ENCODE measurements around the gene ZNF823.
"Not testable (repeated sequence)": the region's sequence is repeated elsewhere in the genome, so short reads cannot be mapped to it uniquely, and the experiment has no call there.

Gene ZNF823

DNA sequence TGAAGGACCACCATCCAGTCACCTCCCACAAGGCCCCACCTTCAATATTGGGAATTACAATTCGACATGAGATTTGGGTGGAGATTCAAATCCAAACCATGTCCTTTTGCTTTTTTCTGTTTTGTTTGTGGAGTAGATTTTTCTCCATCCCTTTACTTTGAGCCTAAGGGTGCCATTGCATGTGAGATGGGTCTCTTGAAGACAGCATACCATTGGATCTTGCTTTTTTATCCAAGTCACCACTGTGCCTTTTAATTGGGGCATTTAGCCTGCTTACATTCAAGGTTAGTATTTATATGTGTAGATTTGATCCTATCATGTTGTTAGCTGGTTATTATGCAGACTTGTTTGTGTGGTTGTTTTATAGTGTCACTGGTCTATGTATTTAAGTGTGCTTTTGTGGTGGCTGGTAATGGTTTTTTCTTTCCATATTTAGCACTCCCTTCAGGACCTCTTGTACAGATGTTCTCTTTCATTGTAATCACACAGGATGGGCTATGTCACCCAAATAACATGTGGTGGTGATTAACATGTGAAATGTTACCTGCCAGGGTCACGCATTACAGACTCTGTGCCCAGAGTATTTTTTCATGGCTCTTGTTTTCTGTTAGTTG, 58.0 kb downstream of the ZNF823 start:
- peaks cover 6 to 63% (median 32%) of the 10 kb centered on the region in 5 experiments for H3K9me3 ChIP-seq (ENCODE audit: control extremely low read depth in 1 of 5, control insufficient read depth in 4 of 5, insufficient read depth in 2 of 5, low read depth in 1 of 5, low read length in 4 of 5)
- H3K27ac ChIP-seq (ENCODE audit: insufficient read depth in 1 of 2, low read depth in 1 of 2, low read length in 2 of 2, poor library complexity in 1 of 2, severe bottlenecking in 2 of 2) = no peak overlapping the region
- DNase-seq = no peak
- H3K4me1 ChIP-seq (ENCODE audit: control extremely low read depth in 1 of 4, control insufficient read depth in 4 of 4, insufficient read depth in 4 of 4, low read length in 3 of 4) = no peaks in the 10 kb centered on the region
- H3K27me3 ChIP-seq (replicated peaks in 2 of 5; ENCODE audit: control insufficient read depth in 4 of 5, insufficient read depth in 5 of 5, low read length in 4 of 5) = no peaks in the 10 kb centered on the region
- no peak overlapping the region for H3K4me3 ChIP-seq (ENCODE audit: control insufficient read depth in 1 of 7, extremely low read depth in 1 of 7, insufficient read depth in 4 of 7, low read depth in 2 of 7, low read length in 6 of 7)
- WGBS (ENCODE audit: insufficient coverage) = 100% methylated on average over 1 of the region's 2 CpGs
- peaks cover 0 to 6% (median 0%) of the 10 kb centered on the region in 4 experiments for H3K36me3 ChIP-seq (ENCODE audit: control insufficient read depth in 4 of 4, insufficient read depth in 4 of 4, low read length in 3 of 4)
- ChIA-PET POLR2A (no interaction called here), CTCF (no interaction called here)

GRCh38 chr19:11678504-11678903, 60.2 kb downstream of the ZNF823 start:
- Histone ChIP-seq H3K4me1 (ENCODE audit: control extremely low read depth in 1 of 4, control insufficient read depth in 4 of 4, insufficient read depth in 4 of 4, low read length in 3 of 4) (peaks cover 0 to 10% (median 5%) of the 10 kb centered on the region in 4 experiments), H3K9me3 (ENCODE audit: control extremely low read depth in 1 of 5, control insufficient read depth in 4 of 5, insufficient read depth in 2 of 5, low read depth in 1 of 5, low read length in 4 of 5) (peaks cover 2 to 45% (median 23%) of the 10 kb centered on the region in 5 experiments), H3K27me3 (replicated peaks in 2 of 5; ENCODE audit: control insufficient read depth in 4 of 5, insufficient read depth in 5 of 5, low read length in 4 of 5) (peaks cover 0 to 15% (median 7%) of the 10 kb centered on the region in 5 experiments), H3K4me3 (ENCODE audit: control insufficient read depth in 1 of 7, extremely low read depth in 1 of 7, insufficient read depth in 4 of 7, low read depth in 2 of 7, low read length in 6 of 7) (no peak overlapping the region), H3K27ac (ENCODE audit: insufficient read depth in 1 of 2, low read depth in 1 of 2, low read length in 2 of 2, poor library complexity in 1 of 2, severe bottlenecking in 2 of 2) (no peak overlapping the region), H3K36me3 (ENCODE audit: control insufficient read depth in 4 of 4, insufficient read depth in 4 of 4, low read length in 3 of 4) (no peaks in the 10 kb centered on the region)
- ChIA-PET CTCF (no interaction called here), POLR2A (no interaction called here)
- 100% methylated on average over 1 of the region's 1 CpG for WGBS (ENCODE audit: insufficient coverage)
- DNase-seq = no peak

DNA sequence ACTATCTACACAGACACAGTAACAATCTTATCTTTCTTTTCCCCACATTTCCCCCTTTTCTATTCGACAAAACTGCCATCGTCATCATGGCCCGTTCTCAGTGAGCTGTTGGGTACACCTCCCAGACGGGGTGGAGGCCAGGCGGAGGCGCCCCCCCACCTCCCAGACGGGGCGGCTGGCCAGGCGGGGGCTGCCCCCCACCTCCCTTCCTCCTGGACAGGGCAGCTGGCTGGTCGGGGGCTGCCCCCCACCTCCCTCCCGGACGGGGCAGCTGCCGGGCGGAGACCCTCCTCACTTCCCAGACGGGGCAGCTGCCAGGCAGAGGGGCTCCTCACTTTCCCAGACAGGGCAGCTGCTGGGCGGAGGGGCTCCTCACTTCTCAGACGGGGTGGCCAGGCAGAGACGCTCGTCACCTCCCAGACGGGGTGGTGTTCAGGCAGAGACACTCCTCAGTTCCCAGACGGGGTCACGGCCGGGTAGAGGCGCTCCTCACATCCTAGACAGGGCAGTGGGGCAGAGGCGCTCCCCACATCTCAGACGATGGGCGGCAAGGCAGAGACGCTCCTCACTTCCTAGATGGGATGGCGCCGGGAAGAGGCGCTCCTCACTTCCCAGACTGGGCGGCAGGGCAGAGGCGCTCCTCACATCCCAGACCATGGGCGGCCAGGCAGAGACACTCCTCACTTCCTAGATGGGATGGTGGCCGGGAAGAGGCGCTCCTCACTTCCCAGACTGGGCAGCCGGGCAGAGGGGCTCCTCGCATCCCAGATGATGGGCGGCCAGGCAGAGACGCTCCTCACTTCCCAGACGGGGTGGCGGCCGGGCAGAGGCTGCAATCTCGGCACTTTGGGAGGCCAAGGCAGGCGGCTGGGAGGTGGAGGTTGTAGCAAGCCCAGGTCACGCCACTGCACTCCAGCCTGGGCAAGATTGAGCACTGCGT, 61.8 kb downstream of the ZNF823 start:
- H3K27ac ChIP-seq (ENCODE audit: insufficient read depth in 1 of 2, low read depth in 1 of 2, low read length in 2 of 2, poor library complexity in 1 of 2, severe bottlenecking in 2 of 2); CTCF ChIA-PET; DNase-seq; H3K4me3 ChIP-seq (ENCODE audit: control insufficient read depth in 1 of 7, extremely low read depth in 1 of 7, insufficient read depth in 4 of 7, low read depth in 2 of 7, low read length in 6 of 7); POLR2A ChIA-PET; H3K36me3 ChIP-seq (ENCODE audit: control insufficient read depth in 4 of 4, insufficient read depth in 4 of 4, low read length in 3 of 4): not testable (repeated sequence)
- 94% methylated on average over 31 of the region's 47 CpGs for WGBS (ENCODE audit: insufficient coverage)
- H3K27me3 ChIP-seq (replicated peaks in 2 of 5; ENCODE audit: control insufficient read depth in 4 of 5, insufficient read depth in 5 of 5, low read length in 4 of 5) = peaks cover 0 to 17% (median 7%) of the 10 kb centered on the region in 5 experiments
- peaks cover 2 to 31% (median 18%) of the 10 kb centered on the region in 5 experiments for H3K9me3 ChIP-seq (ENCODE audit: control extremely low read depth in 1 of 5, control insufficient read depth in 4 of 5, insufficient read depth in 2 of 5, low read depth in 1 of 5, low read length in 4 of 5)
- H3K4me1 ChIP-seq (ENCODE audit: control extremely low read depth in 1 of 4, control insufficient read depth in 4 of 4, insufficient read depth in 4 of 4, low read length in 3 of 4) = peaks cover 0 to 13% (median 5%) of the 10 kb centered on the region in 4 experiments

- Histone ChIP-seq H3K4me3 (ENCODE audit: control insufficient read depth in 1 of 7, extremely low read depth in 1 of 7, insufficient read depth in 4 of 7, low read depth in 2 of 7, low read length in 6 of 7) (no peak overlapping the region), H3K9me3 (ENCODE audit: control extremely low read depth in 1 of 5, control insufficient read depth in 4 of 5, insufficient read depth in 2 of 5, low read depth in 1 of 5, low read length in 4 of 5) (peaks cover 2 to 19% (median 16%) of the 10 kb centered on the region in 5 experiments), H3K27ac (ENCODE audit: insufficient read depth in 1 of 2, low read depth in 1 of 2, low read length in 2 of 2, poor library complexity in 1 of 2, severe bottlenecking in 2 of 2) (no peak overlapping the region), H3K4me1 (ENCODE audit: control extremely low read depth in 1 of 4, control insufficient read depth in 4 of 4, insufficient read depth in 4 of 4, low read length in 3 of 4) (peaks cover 0 to 13% (median 5%) of the 10 kb centered on the region in 4 experiments), H3K36me3 (ENCODE audit: control insufficient read depth in 4 of 4, insufficient read depth in 4 of 4, low read length in 3 of 4) (no peaks in the 10 kb centered on the region), H3K27me3 (replicated peaks in 2 of 5; ENCODE audit: control insufficient read depth in 4 of 5, insufficient read depth in 5 of 5, low read length in 4 of 5) (peaks cover 0 to 17% (median 7%) of the 10 kb centered on the region in 5 experiments)
- CTCF ChIA-PET = no interaction called here
- no CpG with 5 or more reads among the region's 6 CpGs for WGBS (ENCODE audit: insufficient coverage)
- POLR2A ChIA-PET = no interaction called here
- DNase-seq = no peak
Observed at GRCh38 chr19:11675569-11675968, 63.2 kb downstream of the ZNF823 start.

DNA sequence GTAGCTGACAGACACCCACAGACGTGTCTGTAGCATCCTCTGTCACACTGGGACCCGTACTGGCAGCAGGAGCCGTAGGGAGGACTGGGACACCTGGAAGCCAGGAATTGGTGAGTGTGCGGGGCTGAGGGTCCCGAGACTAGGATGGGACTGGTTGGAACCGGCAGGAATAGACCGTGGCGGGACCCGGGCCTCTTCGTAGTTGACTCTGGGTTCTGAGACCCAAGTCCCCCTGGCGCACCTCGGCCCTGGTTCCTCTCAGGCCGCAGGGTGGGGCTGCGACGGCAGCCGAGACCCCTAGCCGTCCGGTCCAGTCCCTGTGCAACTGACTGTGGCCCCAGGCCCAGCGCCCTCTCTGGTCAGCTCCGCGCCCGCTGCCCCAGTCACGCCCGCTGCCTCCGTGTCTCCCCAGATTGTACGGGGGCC, 64.7 kb downstream of the ZNF823 start:
- Histone ChIP-seq H3K4me3 (ENCODE audit: control insufficient read depth in 1 of 7, extremely low read depth in 1 of 7, insufficient read depth in 4 of 7, low read depth in 2 of 7, low read length in 6 of 7) (peak overlapping the region in 6 of 7 experiments; percentile 25 to 82 (median 58)), H3K36me3 (ENCODE audit: control insufficient read depth in 4 of 4, insufficient read depth in 4 of 4, low read length in 3 of 4) (no peaks in the 10 kb centered on the region), H3K4me1 (ENCODE audit: control extremely low read depth in 1 of 4, control insufficient read depth in 4 of 4, insufficient read depth in 4 of 4, low read length in 3 of 4) (peaks cover 0 to 13% (median 5%) of the 10 kb centered on the region in 4 experiments), H3K27me3 (replicated peaks in 2 of 5; ENCODE audit: control insufficient read depth in 4 of 5, insufficient read depth in 5 of 5, low read length in 4 of 5) (peaks cover 0 to 17% (median 7%) of the 10 kb centered on the region in 5 experiments), H3K9me3 (ENCODE audit: control extremely low read depth in 1 of 5, control insufficient read depth in 4 of 5, insufficient read depth in 2 of 5, low read depth in 1 of 5, low read length in 4 of 5) (peaks cover 4 to 12% (median 9%) of the 10 kb centered on the region in 5 experiments), H3K27ac (ENCODE audit: insufficient read depth in 1 of 2, low read depth in 1 of 2, low read length in 2 of 2, poor library complexity in 1 of 2, severe bottlenecking in 2 of 2) (no peak overlapping the region)
- 21% methylated on average over 17 of the region's 26 CpGs for WGBS (ENCODE audit: insufficient coverage)
- ChIA-PET POLR2A (no interaction called here), CTCF (interaction anchor here (1.3 kb wide), 2 partner anchors 26 to 29 kb away, joined by 3 to 4 read pairs; no protein-coding TSS in a partner anchor)
- DNase-seq = no peak

GRCh38 chr19:11673608-11674041, 65.1 kb downstream of the ZNF823 start:
- CTCF ChIA-PET = interaction anchor here (0.6 to 2.0 kb wide), 5 partner anchors 11 to 297 kb away, joined by 3 to 5 read pairs (median 3); no protein-coding TSS in a partner anchor
- H3K4me3 ChIP-seq (ENCODE audit: control insufficient read depth in 1 of 7, extremely low read depth in 1 of 7, insufficient read depth in 4 of 7, low read depth in 2 of 7, low read length in 6 of 7) = peak overlapping the region; percentile 11 to 82 (median 53)
- peaks cover 4 to 12% (median 7%) of the 10 kb centered on the region in 5 experiments for H3K9me3 ChIP-seq (ENCODE audit: control extremely low read depth in 1 of 5, control insufficient read depth in 4 of 5, insufficient read depth in 2 of 5, low read depth in 1 of 5, low read length in 4 of 5)
- peaks cover 0 to 13% (median 5%) of the 10 kb centered on the region in 4 experiments for H3K4me1 ChIP-seq (ENCODE audit: control extremely low read depth in 1 of 4, control insufficient read depth in 4 of 4, insufficient read depth in 4 of 4, low read length in 3 of 4)
- 0% methylated on average over 14 of the region's 14 CpGs for WGBS (ENCODE audit: insufficient coverage)
- DNase-seq = peak; percentile 48 to 61 (median 52)
- H3K27me3 ChIP-seq (replicated peaks in 2 of 5; ENCODE audit: control insufficient read depth in 4 of 5, insufficient read depth in 5 of 5, low read length in 4 of 5) = peaks cover 0 to 17% (median 7%) of the 10 kb centered on the region in 5 experiments
- POLR2A ChIA-PET = no interaction called here
- H3K36me3 ChIP-seq (ENCODE audit: control insufficient read depth in 4 of 4, insufficient read depth in 4 of 4, low read length in 3 of 4) = no peaks in the 10 kb centered on the region
- no peak overlapping the region for H3K27ac ChIP-seq (ENCODE audit: insufficient read depth in 1 of 2, low read depth in 1 of 2, low read length in 2 of 2, poor library complexity in 1 of 2, severe bottlenecking in 2 of 2)

All from common myeloid progenitor, CD34-positive (primary cell).